Glutamatergic neuron (in vitro differentiated cells): ENCODE data around the gene INSC. TPM values are rescaled to one million over a fixed set of nuclear protein-coding genes. Genes with fewer than 3 reads are reported as not detected.

Experiments
- DNase-seq: peaks from one replicate; pipeline ENCODE4 v3.0.0; 2022
- H3K27ac Mint-ChIP-seq: one replicate; pipeline ENCODE4 v1.8.0; 2020; ENCODE audit warnings: mild to moderate bottlenecking, mixed read lengths, inconsistent platforms; ENCODE audit not compliant: unreplicated experiment
- H3K27me3 Mint-ChIP-seq: one replicate; pipeline ENCODE4 v1.8.0; 2020; ENCODE audit warnings: mild to moderate bottlenecking, moderate library complexity, mixed read lengths, inconsistent platforms; ENCODE audit not compliant: unreplicated experiment
- H3K36me3 Mint-ChIP-seq: one replicate; pipeline ENCODE4 v1.8.0; 2020; ENCODE audit warnings: mild to moderate bottlenecking, mixed read lengths, inconsistent platforms; ENCODE audit not compliant: unreplicated experiment
- H3K4me1 Mint-ChIP-seq: one replicate; pipeline ENCODE4 v1.8.0; 2020; ENCODE audit warnings: mild to moderate bottlenecking, low read depth, mixed read lengths, inconsistent platforms; ENCODE audit not compliant: unreplicated experiment
- H3K4me3 Mint-ChIP-seq: one replicate; pipeline ENCODE4 v1.8.0; 2020; ENCODE audit warnings: mild to moderate bottlenecking, mixed read lengths, inconsistent platforms; ENCODE audit not compliant: unreplicated experiment
- H3K9me3 Mint-ChIP-seq: one replicate; pipeline ENCODE4 v1.8.0; 2020; ENCODE audit warnings: mild to moderate bottlenecking, moderate library complexity, mixed read lengths, inconsistent platforms; ENCODE audit not compliant: unreplicated experiment
- CTCF ChIP-seq: fragments of 200-600 bp; sonication (generic); IDR thresholded peaks from one replicate; pipeline ENCODE4 v1.5.0; 2021; ENCODE audit not compliant: partially characterized antibody, unreplicated experiment
- total RNA-seq: library from RNA; stranded (reverse); fragmentation: NEBNext Ultra II Directional; extraction: Animal tissue kit (Norgen Biotek cat#: 25700); gene quantifications from one replicate; pipeline ENCODE4 v1.2.1, GENCODE V29; 2021; ENCODE audit not compliant: unreplicated experiment

INSC gene
- total RNA-seq, 1 donor from 2014 or later = not detected

GRCh38 chr11:15139958-15140659 is 25.4 kb downstream of the INSC start:
- no peak overlapping the region for H3K27ac Mint-ChIP-seq
- H3K9me3 Mint-ChIP-seq = no peaks in the 10 kb centered on the region
- no peak for DNase-seq
- TF ChIP-seq CTCF = no peak
- H3K4me1 Mint-ChIP-seq = peaks cover 3% of the 10 kb centered on the region
- H3K27me3 Mint-ChIP-seq = no peaks in the 10 kb centered on the region
- H3K36me3 Mint-ChIP-seq = no peaks in the 10 kb centered on the region
- no peak overlapping the region for H3K4me3 Mint-ChIP-seq

GRCh38 chr11:15141381-15141780 is 26.7 kb downstream of the INSC start:
- Mint-ChIP-seq H3K27me3 (no peaks in the 10 kb centered on the region), H3K27ac (no peak overlapping the region), H3K4me1 (peaks cover 3% of the 10 kb centered on the region), H3K36me3 (no peaks in the 10 kb centered on the region), H3K9me3 (no peaks in the 10 kb centered on the region), H3K4me3 (no peak overlapping the region)
- peak; percentile 38 for DNase-seq
- TF ChIP-seq CTCF = no peak

GRCh38 chr11:15142838-15143237 is 28.1 kb downstream of the INSC start:
- peaks cover 3% of the 10 kb centered on the region for H3K4me1 Mint-ChIP-seq
- H3K36me3 Mint-ChIP-seq = no peaks in the 10 kb centered on the region
- DNase-seq = no peak
- no peak overlapping the region for H3K4me3 Mint-ChIP-seq
- H3K9me3 Mint-ChIP-seq = no peaks in the 10 kb centered on the region
- no peak for TF ChIP-seq CTCF
- H3K27ac Mint-ChIP-seq = no peak overlapping the region
- peaks cover 1% of the 10 kb centered on the region for H3K27me3 Mint-ChIP-seq

GRCh38 chr11:15143855-15144254 is 29.1 kb downstream of the INSC start:
- no peak overlapping the region for H3K27ac Mint-ChIP-seq
- TF ChIP-seq CTCF = no peak
- H3K27me3 Mint-ChIP-seq = peaks cover 2% of the 10 kb centered on the region
- no peak for DNase-seq
- H3K36me3 Mint-ChIP-seq = no peaks in the 10 kb centered on the region
- H3K9me3 Mint-ChIP-seq = no peaks in the 10 kb centered on the region
- H3K4me3 Mint-ChIP-seq = no peak overlapping the region
- peaks cover 3% of the 10 kb centered on the region for H3K4me1 Mint-ChIP-seq

- TF ChIP-seq CTCF = no peak
- H3K36me3 Mint-ChIP-seq = no peaks in the 10 kb centered on the region
- H3K9me3 Mint-ChIP-seq = no peaks in the 10 kb centered on the region
- no peak overlapping the region for H3K27ac Mint-ChIP-seq
- no peak overlapping the region for H3K4me3 Mint-ChIP-seq
- peaks cover 3% of the 10 kb centered on the region for H3K4me1 Mint-ChIP-seq
- no peak for DNase-seq
- H3K27me3 Mint-ChIP-seq = peaks cover 2% of the 10 kb centered on the region
These were observed 29.6 kb downstream of the INSC start for GRCh38 chr11:15144347-15144746.
